Mesothelial cell of epicardium (in vitro differentiated cells): ENCODE measurements around the gene TDRKH. TPM values are rescaled to one million over a fixed set of nuclear protein-coding genes. Genes with fewer than 3 reads are reported as not detected.
A peak's percentile ranks its signal among the peaks of the same experiment; 100 is the strongest.

Experiments used
- DNase-seq, 2 experiments: peaks; one replicate each; pipeline ENCODE4 v3.0.0; 2021; ENCODE audit warnings: low spot score in 2 of 2; ENCODE audit not compliant: unreplicated experiment in 2 of 2
- H3K27ac Mint-ChIP-seq: 2 replicates; pipeline ENCODE4 v1.8.0; 2021; ENCODE audit warnings: mixed read lengths
- H3K27me3 Mint-ChIP-seq: 2 replicates; pipeline ENCODE4 v1.8.0; 2021; ENCODE audit warnings: low read depth, mixed read lengths
- H3K36me3 Mint-ChIP-seq: 2 replicates; pipeline ENCODE4 v1.8.0; 2021; ENCODE audit warnings: mixed read lengths
- H3K4me1 Mint-ChIP-seq: 2 replicates; pipeline ENCODE4 v1.8.0; 2021; ENCODE audit warnings: mixed read lengths
- H3K4me3 Mint-ChIP-seq: 2 replicates; pipeline ENCODE4 v1.8.0; 2021; ENCODE audit warnings: mild to moderate bottlenecking, moderate library complexity, mixed read lengths
- H3K9me3 Mint-ChIP-seq: 2 replicates; pipeline ENCODE4 v1.8.0; 2021; ENCODE audit warnings: mixed read lengths
- CTCF ChIP-seq: fragments of 200-600 bp; sonication (generic); IDR thresholded peaks from one replicate; pipeline ENCODE4 v1.5.0; 2021; ENCODE audit warnings: antibody characterized with exemption; ENCODE audit not compliant: unreplicated experiment
- total RNA-seq: library from RNA; stranded (reverse); gene quantifications from 3 replicates; pipeline ENCODE4 v1.2.1, GENCODE V29; 2021

TDRKH gene
- total RNA-seq, 1 donor from 2014 or later, result 9.9 TPM

- Mint-ChIP-seq H3K27me3 (no peaks in the 10 kb centered on the region), H3K4me3 (peak overlapping the region; percentile 82), H3K4me1 (peaks cover 21% of the 10 kb centered on the region), H3K9me3 (no peaks in the 10 kb centered on the region), H3K36me3 (peaks cover 23% of the 10 kb centered on the region), H3K27ac (peak overlapping the region; percentile 91)
- DNase-seq, result no peak
- no peak for TF ChIP-seq CTCF
Observed at GRCh38 chr1:151763990-151764389, 26.3 kb downstream of the TDRKH start.

- H3K4me1 Mint-ChIP-seq, result peaks cover 17% of the 10 kb centered on the region
- peak; percentile 64 to 85 for DNase-seq
- H3K27me3 Mint-ChIP-seq, result no peaks in the 10 kb centered on the region
- no peak for TF ChIP-seq CTCF
- peak within 1 kb of the TSS; percentile 82 for H3K4me3 Mint-ChIP-seq
- no peaks in the 10 kb centered on the region for H3K9me3 Mint-ChIP-seq
- H3K36me3 Mint-ChIP-seq, result peaks cover 21% of the 10 kb centered on the region
- H3K27ac Mint-ChIP-seq, result peak within 1 kb of the TSS; percentile 91
Observed at GRCh38 chr1:151762941-151763921, 27.1 kb downstream of the TDRKH start, which contains the start of gene MRPL9. MRPL9 (minus strand) TSS chr1:151763496; CDS start chr1:151763479, 17 bp downstream.

GRCh38 chr1:151760597-151761385, 29.5 kb downstream of the TDRKH start:
- Mint-ChIP-seq H3K4me1 (peaks cover 12% of the 10 kb centered on the region), H3K9me3 (no peaks in the 10 kb centered on the region), H3K36me3 (peaks cover 24% of the 10 kb centered on the region), H3K4me3 (peak overlapping the region; percentile 32), H3K27ac (no peak overlapping the region), H3K27me3 (no peaks in the 10 kb centered on the region)
- no peak for TF ChIP-seq CTCF
- no peak for DNase-seq

- Mint-ChIP-seq H3K36me3 (peaks cover 24% of the 10 kb centered on the region), H3K9me3 (no peaks in the 10 kb centered on the region), H3K4me3 (no peak overlapping the region), H3K27ac (no peak overlapping the region), H3K4me1 (peaks cover 10% of the 10 kb centered on the region), H3K27me3 (no peaks in the 10 kb centered on the region)
- no peak for DNase-seq
- no peak for TF ChIP-seq CTCF
Observed at GRCh38 chr1:151759241-151759640, 31.1 kb downstream of the TDRKH start.

- H3K9me3 Mint-ChIP-seq, result no peaks in the 10 kb centered on the region
- DNase-seq, result no peak
- no peak overlapping the region for H3K27ac Mint-ChIP-seq
- peaks cover 6% of the 10 kb centered on the region for H3K27me3 Mint-ChIP-seq
- TF ChIP-seq CTCF, result no peak
- peaks cover 18% of the 10 kb centered on the region for H3K36me3 Mint-ChIP-seq
- H3K4me3 Mint-ChIP-seq, result no peak overlapping the region
- no peaks in the 10 kb centered on the region for H3K4me1 Mint-ChIP-seq
Observed at GRCh38 chr1:151756291-151756690, 34.0 kb downstream of the TDRKH start.
